Pons (tissue), 1 donor: ENCODE measurements around the gene PPP1R14B.

Experiments
- DNase-seq: peaks from one replicate; pipeline ENCODE4 v3.0.0-alpha.2; 2016; ENCODE audit warnings: low spot score

Gene PPP1R14B

GRCh38 chr11:64210301-64211020 lies 36.3 kb downstream of the PPP1R14B start:
- DNase-seq: no peak

- DNase-seq: no peak
These were observed 37.2 kb downstream of the PPP1R14B start for GRCh38 chr11:64209563-64209843.

- no peak for DNase-seq
These were observed 37.8 kb downstream of the PPP1R14B start for GRCh38 chr11:64208796-64209562.

GRCh38 chr11:64208086-64208795 lies 38.5 kb downstream of the PPP1R14B start:
- no peak for DNase-seq

GRCh38 chr11:64207256-64208085 lies 39.3 kb downstream of the PPP1R14B start:
- no peak for DNase-seq

GRCh38 chr11:64206457-64207255 lies 40.1 kb downstream of the PPP1R14B start, which contains the start of gene FERMT3:
TSS of gene FERMT3 (plus strand) at chr11:64206721. CDS start at chr11:64207365, 644 bp downstream.
- DNase-seq: no peak

GRCh38 chr11:64204464-64204989 lies 42.2 kb downstream of the PPP1R14B start:
- peak; percentile 95 for DNase-seq

- no peak for DNase-seq
These were observed 42.7 kb downstream of the PPP1R14B start for GRCh38 chr11:64204080-64204440.

- DNase-seq: no peak
These were observed 43.2 kb downstream of the PPP1R14B start for GRCh38 chr11:64203421-64204079.

GRCh38 chr11:64202992-64203391 lies 43.8 kb downstream of the PPP1R14B start:
- DNase-seq: no peak

- DNase-seq: no peak
These were observed 45.2 kb downstream of the PPP1R14B start for GRCh38 chr11:64201543-64201942.

GRCh38 chr11:64198511-64198910 lies 48.2 kb downstream of the PPP1R14B start:
- DNase-seq: no peak

GRCh38 chr11:64196626-64197025 lies 50.1 kb downstream of the PPP1R14B start:
- no peak for DNase-seq
